Hepatic stellate cell (primary cell): Measurements from ENCODE around the gene CHMP1A.
"Not testable (repeated sequence)": the region's sequence is repeated elsewhere in the genome, so short reads cannot be mapped to it uniquely, and the experiment has no call there.

Experiments used
- DNase-seq: peaks from one replicate; pipeline ENCODE4 v3.0.0; 2011; ENCODE audit warnings: low spot score

Gene CHMP1A

GRCh38 chr16:89657442-89658220 lies at the start of gene CHMP1A, which contains the start of gene SPATA33:
TSS of gene CHMP1A (minus strand) at chr16:89657708. CDS start at chr16:89657588, 120 bp downstream.
TSS of gene SPATA33 (plus strand) at chr16:89657836. CDS start at chr16:89657912, 76 bp downstream.
- DNase-seq = peak; percentile 96

- DNase-seq = no peak
These were observed 49.2 kb upstream of the CHMP1A start for GRCh38 chr16:89706518-89707260.

GRCh38 chr16:89705006-89705405 lies 47.5 kb upstream of the CHMP1A start:
- no peak for DNase-seq

- no peak for DNase-seq
These were observed 46.8 kb upstream of the CHMP1A start for GRCh38 chr16:89704281-89704680.

- DNase-seq = peak; percentile 90
These were observed 44.2 kb upstream of the CHMP1A start, which contains the start of gene SPATA2L for GRCh38 chr16:89701425-89702406. TSS of gene SPATA2L (minus strand) at chr16:89701705. CDS start at chr16:89701232, 473 bp downstream.

- peak; percentile 63 for DNase-seq
These were observed 43.3 kb upstream of the CHMP1A start for GRCh38 chr16:89700649-89701424.

- peak; percentile 96 for DNase-seq
These were observed 42.7 kb upstream of the CHMP1A start for GRCh38 chr16:89700100-89700648.

GRCh38 chr16:89699629-89700099 lies 42.2 kb upstream of the CHMP1A start:
- DNase-seq = not testable (repeated sequence)

GRCh38 chr16:89698717-89699116 lies 41.2 kb upstream of the CHMP1A start:
- not testable (repeated sequence) for DNase-seq

GRCh38 chr16:89697616-89698331 lies 40.3 kb upstream of the CHMP1A start:
- no peak for DNase-seq

- DNase-seq = no peak
These were observed 39.7 kb upstream of the CHMP1A start for GRCh38 chr16:89697161-89697615.

GRCh38 chr16:89696670-89697128 lies 39.2 kb upstream of the CHMP1A start:
- no peak for DNase-seq

GRCh38 chr16:89695875-89696669 lies 38.6 kb upstream of the CHMP1A start:
- DNase-seq = no peak

- no peak for DNase-seq
These were observed 37.8 kb upstream of the CHMP1A start for GRCh38 chr16:89695086-89695874.

GRCh38 chr16:89694784-89695085 lies 37.2 kb upstream of the CHMP1A start:
- not testable (repeated sequence) for DNase-seq

GRCh38 chr16:89693931-89694783 lies 36.6 kb upstream of the CHMP1A start:
- DNase-seq = no peak

GRCh38 chr16:89693289-89693731 lies 35.8 kb upstream of the CHMP1A start:
- DNase-seq = no peak
